Measurements from ENCODE around the gene GABRB1. TPM values are rescaled to one million over a fixed set of nuclear protein-coding genes. Genes with fewer than 3 reads are reported as not detected.
A peak's percentile ranks its signal among the peaks of the same experiment; 100 is the strongest.
"Not testable (repeated sequence)": the region's sequence is repeated elsewhere in the genome, so short reads cannot be mapped to it uniquely, and the experiment has no call there.

The GABRB1 gene
- total and polyA plus RNA-seq, 2 experiments from 2014 or later: 2.8 to 5.5 TPM

DNA sequence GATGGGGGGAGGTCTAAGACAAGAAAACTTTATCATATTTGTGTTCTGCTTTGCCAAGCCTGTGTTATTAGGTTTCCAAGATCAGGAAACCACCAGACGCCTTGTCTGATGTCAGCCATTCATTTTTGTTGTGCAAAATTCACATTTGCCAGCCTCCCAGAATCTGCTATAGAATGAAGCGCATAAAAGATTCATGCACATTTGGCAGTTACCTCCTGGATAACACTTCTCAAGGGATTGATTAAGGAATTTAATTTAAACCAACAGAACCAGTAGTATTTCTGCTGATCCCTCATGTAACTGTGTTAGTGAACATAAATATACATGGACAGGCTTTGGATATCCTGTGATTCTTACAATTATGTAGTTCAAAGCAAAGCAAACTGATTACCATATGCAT, 244.2 kb downstream of the GABRB1 start:
- Histone ChIP-seq H3K4me1 (ENCODE audit: insufficient read depth) (peaks cover 9% of the 10 kb centered on the region), H3K9me3 (ENCODE audit: low read depth) (no peaks in the 10 kb centered on the region), H3K36me3 (replicated peaks; ENCODE audit: insufficient read depth, low read depth) (no peaks in the 10 kb centered on the region), H3K79me2 (no peaks in the 10 kb centered on the region), H3K27me3 (no peaks in the 10 kb centered on the region), H2AFZ (no peak overlapping the region), H4K20me1 (ENCODE audit: insufficient read depth, poor library complexity, severe bottlenecking) (no peaks in the 10 kb centered on the region), H3K9me2 (replicated peaks; ENCODE audit: insufficient read depth) (no peaks in the 10 kb centered on the region), H3K4me3 (no peak overlapping the region), H3K4me2 (no peak overlapping the region), H3K27ac (no peak overlapping the region)
- TF ChIP-seq EZH2phosphoT487 (IDR thresholded peaks at IDR 0.05; ENCODE audit: low read depth, severe bottlenecking, unreplicated experiment) (no peak), EZH2 (IDR thresholded peaks at IDR 0.05; ENCODE audit: borderline replicate concordance) (no peak)
- TF ChIP-seq, protein P1, sequence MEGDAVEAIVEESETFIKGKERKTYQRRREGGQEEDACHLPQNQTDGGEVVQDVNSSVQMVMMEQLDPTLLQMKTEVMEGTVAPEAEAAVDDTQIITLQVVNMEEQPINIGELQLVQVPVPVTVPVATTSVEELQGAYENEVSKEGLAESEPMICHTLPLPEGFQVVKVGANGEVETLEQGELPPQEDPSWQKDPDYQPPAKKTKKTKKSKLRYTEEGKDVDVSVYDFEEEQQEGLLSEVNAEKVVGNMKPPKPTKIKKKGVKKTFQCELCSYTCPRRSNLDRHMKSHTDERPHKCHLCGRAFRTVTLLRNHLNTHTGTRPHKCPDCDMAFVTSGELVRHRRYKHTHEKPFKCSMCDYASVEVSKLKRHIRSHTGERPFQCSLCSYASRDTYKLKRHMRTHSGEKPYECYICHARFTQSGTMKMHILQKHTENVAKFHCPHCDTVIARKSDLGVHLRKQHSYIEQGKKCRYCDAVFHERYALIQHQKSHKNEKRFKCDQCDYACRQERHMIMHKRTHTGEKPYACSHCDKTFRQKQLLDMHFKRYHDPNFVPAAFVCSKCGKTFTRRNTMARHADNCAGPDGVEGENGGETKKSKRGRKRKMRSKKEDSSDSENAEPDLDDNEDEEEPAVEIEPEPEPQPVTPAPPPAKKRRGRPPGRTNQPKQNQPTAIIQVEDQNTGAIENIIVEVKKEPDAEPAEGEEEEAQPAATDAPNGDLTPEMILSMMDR (IDR thresholded peaks at IDR 0.05; ENCODE audit: poor library complexity): no peak
- DNase-seq (ENCODE audit: low spot score): no peak
- 62% methylated on average over 2 of the region's 2 CpGs for WGBS (ENCODE audit: low lambda C conversion rate, missing lambda C conversion rate)

GRCh38 chr4:47278631-47279030, 247.3 kb downstream of the GABRB1 start:
- no peaks in the 10 kb centered on the region for H4K20me1 ChIP-seq (ENCODE audit: insufficient read depth, poor library complexity, severe bottlenecking)
- no peaks in the 10 kb centered on the region for H3K36me3 ChIP-seq (replicated peaks; ENCODE audit: insufficient read depth, low read depth)
- H3K4me3 ChIP-seq: no peak overlapping the region
- H3K4me1 ChIP-seq (ENCODE audit: insufficient read depth): no peaks in the 10 kb centered on the region
- TF ChIP-seq EZH2 (IDR thresholded peaks at IDR 0.05; ENCODE audit: borderline replicate concordance): no peak
- TF ChIP-seq, protein P1 (IDR thresholded peaks at IDR 0.05; ENCODE audit: poor library complexity): no peak
- no peak for TF ChIP-seq EZH2phosphoT487 (IDR thresholded peaks at IDR 0.05; ENCODE audit: low read depth, severe bottlenecking, unreplicated experiment)
- H3K27me3 ChIP-seq: no peaks in the 10 kb centered on the region
- no peaks in the 10 kb centered on the region for H3K9me3 ChIP-seq (ENCODE audit: low read depth)
- no peak overlapping the region for H2AFZ ChIP-seq
- no peaks in the 10 kb centered on the region for H3K79me2 ChIP-seq
- no peak for DNase-seq (ENCODE audit: low spot score)
- no peaks in the 10 kb centered on the region for H3K9me2 ChIP-seq (replicated peaks; ENCODE audit: insufficient read depth)
- no peak overlapping the region for H3K27ac ChIP-seq
- 73% methylated on average over 2 of the region's 2 CpGs for WGBS (ENCODE audit: low lambda C conversion rate, missing lambda C conversion rate)
- H3K4me2 ChIP-seq: no peak overlapping the region

- H3K4me3 ChIP-seq: no peak overlapping the region
- peak; percentile 36 for DNase-seq (ENCODE audit: low spot score)
- no peak overlapping the region for H2AFZ ChIP-seq
- no peak overlapping the region for H3K4me2 ChIP-seq
- H3K27me3 ChIP-seq: no peaks in the 10 kb centered on the region
- no peaks in the 10 kb centered on the region for H3K4me1 ChIP-seq (ENCODE audit: insufficient read depth)
- 65% methylated on average over 2 of the region's 2 CpGs for WGBS (ENCODE audit: low lambda C conversion rate, missing lambda C conversion rate)
- no peak overlapping the region for H3K27ac ChIP-seq
- no peaks in the 10 kb centered on the region for H4K20me1 ChIP-seq (ENCODE audit: insufficient read depth, poor library complexity, severe bottlenecking)
- no peaks in the 10 kb centered on the region for H3K9me2 ChIP-seq (replicated peaks; ENCODE audit: insufficient read depth)
- H3K36me3 ChIP-seq (replicated peaks; ENCODE audit: insufficient read depth, low read depth): no peaks in the 10 kb centered on the region
- TF ChIP-seq EZH2phosphoT487 (IDR thresholded peaks at IDR 0.05; ENCODE audit: low read depth, severe bottlenecking, unreplicated experiment): no peak
- TF ChIP-seq EZH2 (IDR thresholded peaks at IDR 0.05; ENCODE audit: borderline replicate concordance): no peak
- TF ChIP-seq, protein P1 (IDR thresholded peaks at IDR 0.05; ENCODE audit: poor library complexity): no peak
- no peaks in the 10 kb centered on the region for H3K9me3 ChIP-seq (ENCODE audit: low read depth)
- H3K79me2 ChIP-seq: no peaks in the 10 kb centered on the region
Observed at GRCh38 chr4:47287735-47288134, 256.4 kb downstream of the GABRB1 start.

DNA sequence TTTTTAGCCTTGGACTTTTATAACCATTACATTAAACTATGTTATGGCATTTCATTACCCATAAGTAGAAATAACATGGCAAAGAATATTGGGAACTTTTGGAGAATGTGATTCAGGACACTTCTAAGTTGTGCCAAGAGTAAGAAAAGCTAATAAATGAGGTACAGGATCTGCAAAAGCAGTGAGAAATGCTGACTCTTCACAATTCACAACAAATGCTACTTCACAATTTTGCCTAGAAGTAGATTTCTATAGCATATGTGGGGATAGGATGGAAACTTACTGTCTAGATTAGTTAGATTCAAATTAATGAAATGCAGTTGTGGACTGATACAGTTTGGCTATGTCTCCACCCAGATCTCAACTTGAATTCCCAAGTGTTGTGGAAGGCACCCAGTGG, 258.4 kb downstream of the GABRB1 start:
- TF ChIP-seq, protein P1 (IDR thresholded peaks at IDR 0.05; ENCODE audit: poor library complexity): no peak
- no peak for TF ChIP-seq EZH2 (IDR thresholded peaks at IDR 0.05; ENCODE audit: borderline replicate concordance)
- no peak for TF ChIP-seq EZH2phosphoT487 (IDR thresholded peaks at IDR 0.05; ENCODE audit: low read depth, severe bottlenecking, unreplicated experiment)
- Histone ChIP-seq H3K4me1 (ENCODE audit: insufficient read depth) (no peaks in the 10 kb centered on the region), H3K4me3 (no peak overlapping the region), H3K27me3 (no peaks in the 10 kb centered on the region), H4K20me1 (ENCODE audit: insufficient read depth, poor library complexity, severe bottlenecking) (no peaks in the 10 kb centered on the region), H3K36me3 (replicated peaks; ENCODE audit: insufficient read depth, low read depth) (no peaks in the 10 kb centered on the region), H3K4me2 (no peak overlapping the region), H2AFZ (no peak overlapping the region), H3K9me2 (replicated peaks; ENCODE audit: insufficient read depth) (no peaks in the 10 kb centered on the region), H3K27ac (no peak overlapping the region), H3K9me3 (ENCODE audit: low read depth) (no peaks in the 10 kb centered on the region), H3K79me2 (no peaks in the 10 kb centered on the region)
- no peak for DNase-seq (ENCODE audit: low spot score)

GRCh38 chr4:47290873-47291272, 259.5 kb downstream of the GABRB1 start:
- H3K79me2 ChIP-seq; H3K9me2 ChIP-seq (replicated peaks; ENCODE audit: insufficient read depth); H3K27ac ChIP-seq; H3K36me3 ChIP-seq (replicated peaks; ENCODE audit: insufficient read depth, low read depth); H3K4me2 ChIP-seq; H3K4me3 ChIP-seq; H3K27me3 ChIP-seq; DNase-seq (ENCODE audit: low spot score); H4K20me1 ChIP-seq (ENCODE audit: insufficient read depth, poor library complexity, severe bottlenecking); H3K4me1 ChIP-seq (ENCODE audit: insufficient read depth); H2AFZ ChIP-seq; H3K9me3 ChIP-seq (ENCODE audit: low read depth): not testable (repeated sequence)
- 78% methylated on average over 4 of the region's 4 CpGs for WGBS (ENCODE audit: low lambda C conversion rate, missing lambda C conversion rate)
